Common myeloid progenitor, CD34-positive (primary cell): ENCODE data around the gene CHRNA4.

Experiments used
- CTCF ChIA-PET: fragments of 350-600 bp; sonication (Branson Sonifier 250); formaldehyde crosslinking; loops from one replicate; lab custom pipeline; 2021; ENCODE audit warnings: antibody characterized with exemption; lab: Charles Lee
- POLR2A ChIA-PET: fragments of 350-600 bp; sonication (Branson Sonifier 250); formaldehyde crosslinking; loops from one replicate; lab custom pipeline; 2021; ENCODE audit warnings: antibody characterized with exemption; lab: Charles Lee
- DNase-seq, 3 donors: peaks; one replicate each; pipeline versions ENCODE4 v3.0.0 to v3.0.0-alpha.2; 2013
- H3K27ac ChIP-seq, 2 experiments: 1 replicate in 1 of 2; 2 replicates in 1 of 2; pipeline ENCODE4 v1.7.0; 2013; ENCODE audit warnings: inconsistent platforms in 2 of 2, low read length in 2 of 2, mild to moderate bottlenecking in 2 of 2, low read depth in 1 of 2, moderate library complexity in 1 of 2; ENCODE audit not compliant: severe bottlenecking in 2 of 2, insufficient read depth in 1 of 2, poor library complexity in 1 of 2
- H3K27me3 ChIP-seq, 5 experiments: replicated peaks in 2 of 5; 1 replicate in 3 of 5; 2 replicates in 2 of 5; pipeline versions ENCODE4 v1.6.1 to v1.7.0; 2013; ENCODE audit warnings: low read length in 4 of 5, mild to moderate bottlenecking in 2 of 5, moderate library complexity in 2 of 5, inconsistent platforms in 1 of 5; ENCODE audit not compliant: insufficient read depth in 5 of 5, control insufficient read depth in 4 of 5
- H3K36me3 ChIP-seq, 4 experiments: 1 replicate in 2 of 4; 2 replicates in 2 of 4; pipeline versions ENCODE4 v1.6.1 to v1.7.0; 2013; ENCODE audit warnings: low read length in 3 of 4, control low read depth in 1 of 4, mild to moderate bottlenecking in 1 of 4; ENCODE audit not compliant: control insufficient read depth in 4 of 4, insufficient read depth in 4 of 4
- H3K4me1 ChIP-seq, 4 experiments: 1 replicate in 3 of 4; 2 replicates in 1 of 4; pipeline versions ENCODE4 v1.6.1 to v1.7.1; 2013; ENCODE audit warnings: low read length in 3 of 4, mild to moderate bottlenecking in 3 of 4, control low read depth in 1 of 4, inconsistent platforms in 1 of 4, moderate library complexity in 1 of 4; ENCODE audit not compliant: control insufficient read depth in 4 of 4, insufficient read depth in 4 of 4; ENCODE audit errors: control extremely low read depth in 1 of 4
- H3K4me3 ChIP-seq, 7 experiments: 1 replicate in 4 of 7; 2 replicates in 3 of 7; pipeline versions ENCODE4 v1.5.1 to v1.7.0; 2013; ENCODE audit warnings: mild to moderate bottlenecking in 7 of 7, low read length in 6 of 7, moderate library complexity in 6 of 7, inconsistent platforms in 2 of 7, low read depth in 2 of 7, control low read depth in 1 of 7; ENCODE audit not compliant: insufficient read depth in 4 of 7, control insufficient read depth in 1 of 7; ENCODE audit errors: extremely low read depth in 1 of 7
- H3K9me3 ChIP-seq, 5 experiments: 1 replicate in 4 of 5; 2 replicates in 1 of 5; pipeline versions ENCODE4 v1.6.1 to v1.7.1; 2013; ENCODE audit warnings: low read length in 4 of 5, mild to moderate bottlenecking in 2 of 5, inconsistent platforms in 1 of 5, low read depth in 1 of 5, moderate library complexity in 1 of 5; ENCODE audit not compliant: control insufficient read depth in 4 of 5, insufficient read depth in 2 of 5; ENCODE audit errors: control extremely low read depth in 1 of 5
- WGBS: methylation state at CpG from one replicate; pipeline ENCODE4 v1.1.5; 2013; ENCODE audit not compliant: insufficient coverage; 5-methylcytosine and 5-hydroxymethylcytosine counted together

CHRNA4 gene

DNA sequence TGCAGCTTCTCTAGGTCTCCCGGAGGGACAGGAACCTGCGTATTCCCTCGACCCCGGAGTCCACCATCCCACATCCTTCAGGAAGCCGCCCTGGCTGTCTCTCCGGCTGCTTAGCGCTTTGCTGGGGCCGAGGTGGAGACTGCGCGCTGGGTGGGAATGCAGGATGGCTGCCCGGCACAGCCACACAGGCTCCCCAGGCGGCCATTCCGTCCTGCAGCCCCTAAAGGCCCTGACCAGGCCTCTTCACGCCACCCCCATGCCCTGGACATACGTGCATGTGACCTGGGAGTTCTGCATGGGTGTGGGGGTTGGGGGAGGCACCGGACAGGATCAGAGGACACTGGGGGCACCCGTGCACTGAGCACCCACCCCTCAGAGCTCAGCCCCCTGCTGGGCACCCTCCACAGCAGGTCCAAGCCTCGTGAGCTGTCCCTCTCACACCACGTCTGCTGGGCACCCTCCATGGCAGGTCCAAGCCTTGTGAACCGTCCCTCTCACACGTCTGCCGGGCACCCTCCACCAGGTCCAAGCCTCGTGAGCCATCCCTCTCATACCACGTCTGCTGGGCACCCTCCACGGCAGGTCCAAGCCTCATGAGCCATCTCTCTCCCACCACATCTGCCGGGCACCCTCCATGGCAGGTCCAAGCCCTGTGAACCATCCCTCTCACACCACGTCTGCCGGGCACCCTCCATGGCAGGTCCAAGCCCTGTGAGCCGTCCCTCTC is 40.4 kb upstream of the CHRNA4 start:
- Histone ChIP-seq H3K27me3 (peaks cover 0 to 4% (median 0%) of the 10 kb centered on the region in 5 experiments), H3K27ac (no peak overlapping the region), H3K9me3 (no peaks in the 10 kb centered on the region), H3K4me1 (peaks cover 0 to 5% (median 3%) of the 10 kb centered on the region in 4 experiments), H3K4me3 (no peak overlapping the region), H3K36me3 (no peaks in the 10 kb centered on the region)
- DNase-seq = no peak
- WGBS = 86% methylated on average over 13 of the region's 29 CpGs
- CTCF ChIA-PET = no interaction called here
- POLR2A ChIA-PET = no interaction called here

DNA sequence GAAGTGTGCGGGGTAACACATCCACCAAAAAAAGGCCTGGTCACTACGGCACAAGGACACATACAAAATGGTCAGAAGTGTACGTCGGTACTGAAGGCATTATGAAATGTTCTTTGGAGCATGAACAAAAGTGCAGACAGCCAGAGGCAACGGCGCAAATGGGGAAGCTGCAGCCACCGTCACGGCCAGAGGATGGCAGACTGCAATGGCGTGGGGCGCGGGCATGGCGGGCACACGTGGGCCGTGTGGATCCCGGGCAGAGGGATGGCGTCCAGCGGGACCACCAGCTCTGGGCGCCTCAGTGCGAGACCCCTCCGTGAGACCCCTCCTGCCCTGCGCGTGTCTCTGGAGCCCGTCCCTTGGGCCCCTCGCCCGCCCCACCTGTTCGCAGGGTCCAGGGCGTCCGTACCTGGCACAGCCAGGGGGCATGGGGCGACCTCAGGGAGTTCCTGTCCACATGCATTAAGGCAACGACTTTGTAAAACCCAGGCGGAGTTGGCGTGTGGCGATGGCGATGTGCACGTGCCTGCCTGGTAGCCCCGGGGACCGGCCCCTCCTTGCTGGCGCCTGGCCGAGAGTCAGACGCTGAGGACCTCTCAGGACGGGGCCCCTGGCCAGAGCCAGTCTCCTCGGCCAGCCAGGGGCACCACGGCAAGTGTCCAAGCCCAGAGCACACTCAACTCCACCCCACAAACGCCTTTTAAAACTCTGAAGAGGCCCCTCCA is 39.5 kb upstream of the CHRNA4 start:
- no peak for DNase-seq
- WGBS = 94% methylated on average over 35 of the region's 44 CpGs
- Histone ChIP-seq H3K4me1 (peaks cover 0 to 5% (median 2%) of the 10 kb centered on the region in 4 experiments), H3K9me3 (no peaks in the 10 kb centered on the region), H3K36me3 (no peaks in the 10 kb centered on the region), H3K27ac (no peak overlapping the region), H3K27me3 (peaks cover 0 to 4% (median 0%) of the 10 kb centered on the region in 5 experiments), H3K4me3 (no peak overlapping the region)
- POLR2A ChIA-PET = no interaction called here
- CTCF ChIA-PET = no interaction called here

DNA sequence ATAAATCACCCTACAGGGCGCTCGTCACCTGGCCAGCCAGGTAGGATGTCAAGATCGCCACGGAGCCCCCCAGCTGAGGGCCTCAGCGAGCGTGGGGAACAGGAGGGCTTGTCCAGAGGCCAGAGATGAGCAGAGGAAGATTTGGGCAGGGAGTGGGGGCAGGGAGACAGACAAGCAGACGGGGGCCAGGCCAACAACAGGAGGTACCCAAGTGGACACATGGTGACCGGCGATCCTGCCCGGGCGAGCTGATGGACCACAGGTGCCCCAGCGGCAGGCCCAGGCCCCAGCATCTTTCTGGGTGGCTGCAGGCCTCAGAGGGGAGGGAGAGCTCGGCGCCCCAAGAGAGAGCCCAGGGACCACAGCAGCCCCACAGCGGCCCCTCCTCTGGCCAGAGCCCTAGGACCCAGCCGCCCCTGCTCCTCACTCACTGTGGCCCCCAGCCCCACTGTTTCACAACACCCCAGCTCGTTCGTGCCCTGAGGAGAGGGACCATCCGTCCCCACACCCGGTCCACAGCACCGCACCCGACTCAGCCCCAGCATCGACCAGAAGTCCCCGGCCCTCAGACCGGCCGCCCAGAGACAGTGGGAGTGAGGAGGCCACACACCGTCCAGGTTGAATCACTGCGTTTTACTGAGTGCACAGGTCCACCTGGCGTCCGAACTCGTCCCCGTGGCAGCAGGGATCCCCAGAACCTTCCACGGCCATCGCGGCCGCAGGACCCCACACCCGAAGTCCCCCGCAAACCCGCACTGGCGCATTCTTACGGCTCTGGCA is 38.6 kb upstream of the CHRNA4 start:
- Histone ChIP-seq H3K9me3 (no peaks in the 10 kb centered on the region), H3K4me1 (peaks cover 0 to 5% (median 2%) of the 10 kb centered on the region in 4 experiments), H3K27ac (no peak overlapping the region), H3K4me3 (no peak overlapping the region), H3K27me3 (peaks cover 0 to 4% (median 0%) of the 10 kb centered on the region in 5 experiments), H3K36me3 (no peaks in the 10 kb centered on the region)
- ChIA-PET CTCF (no interaction called here), POLR2A (no interaction called here)
- WGBS = 95% methylated on average over 37 of the region's 41 CpGs
- no peak for DNase-seq

DNA sequence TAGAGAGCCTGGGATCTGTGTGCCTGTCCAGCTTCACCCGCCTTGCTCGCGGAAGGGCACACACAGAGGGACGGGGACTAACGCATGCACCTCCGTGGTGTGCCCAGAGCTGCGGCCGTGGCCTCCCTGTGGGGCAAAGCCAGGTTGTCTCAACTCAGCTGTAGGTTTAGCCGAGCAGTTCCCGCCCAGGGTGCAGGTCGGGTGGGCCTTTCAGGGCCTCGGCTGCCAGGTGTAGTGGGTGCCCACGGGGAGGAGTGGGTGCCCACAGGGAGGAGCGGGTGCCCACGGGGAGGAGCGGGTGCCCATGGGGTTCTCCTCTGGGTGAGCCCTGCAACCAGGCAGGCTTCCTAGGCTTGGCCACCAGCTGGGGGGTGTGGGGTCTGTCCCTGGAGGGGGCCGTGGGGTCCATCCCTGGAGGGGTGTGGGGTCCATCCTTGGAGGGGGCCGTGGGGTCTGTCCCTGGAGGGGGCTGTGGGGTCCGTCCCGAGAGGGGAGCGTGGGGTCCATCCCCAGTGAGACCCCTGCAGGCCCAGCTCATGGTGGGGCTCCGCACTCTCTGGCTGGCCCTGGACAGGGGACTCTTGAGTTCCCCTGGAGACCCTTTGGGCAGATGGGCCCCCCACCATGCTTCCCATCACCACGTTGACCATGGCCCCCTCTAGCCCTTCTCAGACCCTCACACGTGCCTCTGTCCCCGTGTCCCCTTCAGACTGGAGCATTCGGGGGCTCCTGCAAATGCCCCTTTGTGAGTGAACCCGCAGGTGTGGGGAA is 37.8 kb upstream of the CHRNA4 start:
- Histone ChIP-seq H3K27ac (no peak overlapping the region), H3K27me3 (peaks cover 0 to 8% (median 0%) of the 10 kb centered on the region in 5 experiments), H3K4me1 (peaks cover 0 to 14% (median 8%) of the 10 kb centered on the region in 4 experiments), H3K36me3 (no peaks in the 10 kb centered on the region), H3K4me3 (no peak overlapping the region), H3K9me3 (no peaks in the 10 kb centered on the region)
- DNase-seq = no peak
- ChIA-PET POLR2A (no interaction called here), CTCF (interaction anchor here (0.8 kb wide), 1 partner anchor 17 kb away, joined by 3 read pairs; no protein-coding TSS in a partner anchor)
- WGBS = 97% methylated on average over 21 of the region's 27 CpGs

DNA sequence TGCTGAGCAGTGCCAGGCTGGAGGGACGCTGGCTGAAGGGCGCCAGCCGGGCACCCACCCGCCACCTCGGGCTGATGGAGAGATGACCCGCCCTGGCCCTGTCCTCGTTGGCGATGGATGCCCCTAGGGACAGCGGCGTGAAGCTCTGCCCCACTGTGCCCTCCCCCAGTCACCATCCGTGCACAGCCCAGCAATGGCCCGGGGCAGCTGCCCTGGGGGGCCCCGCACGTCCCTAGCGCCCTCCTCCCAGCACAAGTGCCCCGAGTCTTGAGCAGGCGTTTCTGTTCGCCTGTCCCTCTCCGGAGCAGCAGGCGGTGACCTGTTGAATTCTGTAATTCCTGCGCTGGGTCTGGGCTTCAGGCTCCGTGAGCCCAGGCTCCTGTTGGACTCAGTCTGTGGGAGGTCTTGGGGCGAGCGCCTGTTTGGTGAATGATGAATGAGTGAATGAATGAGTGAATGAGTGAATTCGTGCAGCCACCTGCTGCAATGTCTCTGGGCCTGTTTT is 36.8 kb upstream of the CHRNA4 start:
- no peak overlapping the region for H3K4me3 ChIP-seq
- H3K27me3 ChIP-seq = peaks cover 0 to 9% (median 0%) of the 10 kb centered on the region in 5 experiments
- POLR2A ChIA-PET = no interaction called here
- H3K4me1 ChIP-seq = peaks cover 0 to 17% (median 10%) of the 10 kb centered on the region in 4 experiments
- no peaks in the 10 kb centered on the region for H3K9me3 ChIP-seq
- no peak overlapping the region for H3K27ac ChIP-seq
- H3K36me3 ChIP-seq = no peaks in the 10 kb centered on the region
- WGBS = 96% methylated on average over 20 of the region's 25 CpGs
- no peak for DNase-seq
- CTCF ChIA-PET = no interaction called here

DNA sequence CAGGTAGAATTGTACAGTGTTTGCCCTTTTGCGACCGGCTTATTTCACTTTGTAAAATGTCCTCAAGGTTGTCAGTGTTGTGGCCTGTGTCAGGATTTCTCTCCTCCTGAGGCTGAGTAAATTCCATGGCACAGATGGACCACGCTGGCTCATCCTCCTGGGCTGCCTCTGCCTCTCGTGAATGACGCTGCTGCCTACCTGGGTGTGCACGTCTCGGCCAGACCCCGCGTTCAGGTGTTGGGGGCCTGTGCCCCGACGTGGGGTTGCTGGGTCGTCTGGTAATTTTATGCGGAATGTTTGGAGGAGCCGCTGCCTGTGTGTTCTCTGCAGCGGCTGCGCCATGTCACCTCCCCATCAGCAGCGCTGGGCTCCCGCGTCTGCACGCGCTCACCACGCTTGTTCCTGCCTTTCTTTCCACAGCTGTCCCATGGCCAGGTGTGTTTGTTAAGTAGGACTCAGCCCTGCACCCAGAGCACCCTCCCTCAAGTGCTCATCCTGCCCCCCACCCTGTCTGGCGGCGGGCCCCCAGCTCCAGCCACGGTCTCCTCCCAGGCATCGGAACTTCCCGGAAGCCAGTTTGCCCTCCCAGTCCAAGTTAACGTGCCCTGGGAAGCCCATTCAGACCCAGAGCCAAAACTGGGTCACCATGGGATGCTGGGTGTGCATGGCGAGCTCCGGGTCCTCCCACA is 36.1 kb upstream of the CHRNA4 start:
- H3K27me3 ChIP-seq = peaks cover 0 to 9% (median 0%) of the 10 kb centered on the region in 5 experiments
- no peaks in the 10 kb centered on the region for H3K36me3 ChIP-seq
- CTCF ChIA-PET = no interaction called here
- WGBS = 96% methylated on average over 28 of the region's 30 CpGs
- POLR2A ChIA-PET = interaction anchor here (0.7 kb wide), 1 partner anchor 158 kb away, joined by 3 read pairs; no protein-coding TSS in a partner anchor
- DNase-seq = no peak
- no peak overlapping the region for H3K4me3 ChIP-seq
- H3K9me3 ChIP-seq = no peaks in the 10 kb centered on the region
- H3K4me1 ChIP-seq = peaks cover 0 to 17% (median 10%) of the 10 kb centered on the region in 4 experiments
- H3K27ac ChIP-seq = no peak overlapping the region
